Measurements from ENCODE around the gene NOSTRIN.
"Not testable (repeated sequence)": the region's sequence is repeated elsewhere in the genome, so short reads cannot be mapped to it uniquely, and the experiment has no call there.

Gene NOSTRIN

GRCh38 chr2:168819829-168820489, 17.5 kb downstream of the NOSTRIN start:
- no peak for DNase-seq

GRCh38 chr2:168821577-168821976, 19.1 kb downstream of the NOSTRIN start:
- DNase-seq: no peak

GRCh38 chr2:168821992-168822391, 19.6 kb downstream of the NOSTRIN start:
- no peak for DNase-seq

GRCh38 chr2:168825126-168825525, 22.7 kb downstream of the NOSTRIN start:
- no peak for DNase-seq

GRCh38 chr2:168830958-168831357, 28.5 kb downstream of the NOSTRIN start:
- DNase-seq: no peak

GRCh38 chr2:168831662-168832061, 29.2 kb downstream of the NOSTRIN start:
- DNase-seq: no peak

GRCh38 chr2:168835969-168836368, 33.5 kb downstream of the NOSTRIN start:
- DNase-seq: no peak

GRCh38 chr2:168841445-168841844, 39.0 kb downstream of the NOSTRIN start:
- no peak for DNase-seq

- no peak for DNase-seq
Measured at GRCh38 chr2:168843253-168843652, 40.8 kb downstream of the NOSTRIN start.

GRCh38 chr2:168848225-168848624, 45.8 kb downstream of the NOSTRIN start:
- no peak for DNase-seq

- no peak for DNase-seq
Measured at GRCh38 chr2:168849610-168850009, 47.2 kb downstream of the NOSTRIN start.

- no peak for DNase-seq
Measured at GRCh38 chr2:168850846-168851245, 48.4 kb downstream of the NOSTRIN start.

GRCh38 chr2:168851674-168852320, 49.4 kb downstream of the NOSTRIN start:
- DNase-seq: no peak

- DNase-seq: no peak
Measured at GRCh38 chr2:168852481-168852880, 50.0 kb downstream of the NOSTRIN start.

- DNase-seq: no peak
Measured at GRCh38 chr2:168853471-168853870, 51.0 kb downstream of the NOSTRIN start.

GRCh38 chr2:168854651-168855050, 52.2 kb downstream of the NOSTRIN start:
- DNase-seq: no peak

- no peak for DNase-seq
Measured at GRCh38 chr2:168855601-168856000, 53.2 kb downstream of the NOSTRIN start.

- DNase-seq: no peak
Measured at GRCh38 chr2:168858146-168858545, 55.7 kb downstream of the NOSTRIN start.

- not testable (repeated sequence) for DNase-seq
Measured at GRCh38 chr2:168867164-168867563, 64.7 kb downstream of the NOSTRIN start.

GRCh38 chr2:168870369-168870768, 67.9 kb downstream of the NOSTRIN start:
- not testable (repeated sequence) for DNase-seq

GRCh38 chr2:168870824-168871223, 68.4 kb downstream of the NOSTRIN start:
- DNase-seq: not testable (repeated sequence)

- DNase-seq: no peak
Measured at GRCh38 chr2:168874368-168875054, 72.1 kb downstream of the NOSTRIN start.

GRCh38 chr2:168882163-168882562, 79.7 kb downstream of the NOSTRIN start:
- not testable (repeated sequence) for DNase-seq

- no peak for DNase-seq
Measured at GRCh38 chr2:168884975-168885374, 82.5 kb downstream of the NOSTRIN start.

Measured in activated CD4-positive, alpha-beta T cell treated with anti-CD3 and anti-CD28 coated beads for 48 hours (primary cell).